ENCODE data around the gene SHROOM4. TPM values are rescaled to one million over a fixed set of nuclear protein-coding genes. Genes with fewer than 3 reads are reported as not detected.

Gene SHROOM4
- total RNA-seq, 1 donor, result 0.43 TPM

DNA sequence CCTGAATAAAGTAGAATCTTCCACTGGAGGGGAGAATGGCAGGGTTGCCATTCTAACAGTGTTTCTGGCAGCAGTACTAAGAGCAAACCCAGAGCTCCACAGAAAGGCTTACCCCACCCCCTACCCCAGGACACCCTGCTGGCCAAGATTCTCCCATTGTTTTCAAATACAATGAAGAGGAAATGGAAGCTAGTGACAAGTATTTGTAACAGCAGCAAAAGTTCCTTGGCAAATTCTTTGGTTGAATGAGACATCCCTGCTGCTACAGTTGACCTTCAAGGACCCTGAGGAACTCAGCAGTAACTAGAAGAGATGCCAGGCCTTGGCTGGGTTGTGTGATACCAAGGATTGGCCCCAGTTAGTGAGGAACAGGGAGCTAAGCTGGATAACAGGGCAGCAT, 219.2 kb downstream of the SHROOM4 start:
- no peak for DNase-seq (ENCODE audit: low read depth)

DNA sequence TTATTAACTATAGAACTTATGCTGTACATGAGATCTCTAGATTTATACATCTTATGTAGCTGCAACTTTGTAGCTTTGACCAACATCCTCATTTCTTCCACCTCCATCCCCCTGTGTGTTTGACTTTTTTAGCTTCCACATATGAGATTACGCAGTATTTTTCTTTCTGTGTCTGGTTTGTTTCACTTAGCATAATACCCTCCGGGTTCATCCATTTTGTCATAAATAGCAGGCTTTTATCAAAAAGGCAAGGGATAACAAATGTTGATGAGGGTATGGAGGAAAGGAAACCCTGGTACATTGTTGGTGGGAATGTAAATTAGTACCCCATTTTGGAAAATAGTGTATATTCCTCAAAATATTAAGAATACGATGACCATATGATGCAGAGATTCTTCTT, 227.0 kb downstream of the SHROOM4 start:
- DNase-seq (ENCODE audit: low read depth), result no peak
- H3K4me3 ChIP-seq (ENCODE audit: low read depth, low read length), result no peak overlapping the region
- TF ChIP-seq, protein P1, sequence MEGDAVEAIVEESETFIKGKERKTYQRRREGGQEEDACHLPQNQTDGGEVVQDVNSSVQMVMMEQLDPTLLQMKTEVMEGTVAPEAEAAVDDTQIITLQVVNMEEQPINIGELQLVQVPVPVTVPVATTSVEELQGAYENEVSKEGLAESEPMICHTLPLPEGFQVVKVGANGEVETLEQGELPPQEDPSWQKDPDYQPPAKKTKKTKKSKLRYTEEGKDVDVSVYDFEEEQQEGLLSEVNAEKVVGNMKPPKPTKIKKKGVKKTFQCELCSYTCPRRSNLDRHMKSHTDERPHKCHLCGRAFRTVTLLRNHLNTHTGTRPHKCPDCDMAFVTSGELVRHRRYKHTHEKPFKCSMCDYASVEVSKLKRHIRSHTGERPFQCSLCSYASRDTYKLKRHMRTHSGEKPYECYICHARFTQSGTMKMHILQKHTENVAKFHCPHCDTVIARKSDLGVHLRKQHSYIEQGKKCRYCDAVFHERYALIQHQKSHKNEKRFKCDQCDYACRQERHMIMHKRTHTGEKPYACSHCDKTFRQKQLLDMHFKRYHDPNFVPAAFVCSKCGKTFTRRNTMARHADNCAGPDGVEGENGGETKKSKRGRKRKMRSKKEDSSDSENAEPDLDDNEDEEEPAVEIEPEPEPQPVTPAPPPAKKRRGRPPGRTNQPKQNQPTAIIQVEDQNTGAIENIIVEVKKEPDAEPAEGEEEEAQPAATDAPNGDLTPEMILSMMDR (IDR thresholded peaks at IDR 0.05; ENCODE audit: insufficient read depth, low read depth, low read length), result no peak

More for the DNA sequence above, 219.2 kb downstream of the SHROOM4 start:
- TF ChIP-seq, protein P1 (IDR thresholded peaks at IDR 0.05; ENCODE audit: insufficient read depth, low read depth, low read length), result no peak
- H3K4me3 ChIP-seq (ENCODE audit: low read depth, low read length), result no peak overlapping the region

DNA sequence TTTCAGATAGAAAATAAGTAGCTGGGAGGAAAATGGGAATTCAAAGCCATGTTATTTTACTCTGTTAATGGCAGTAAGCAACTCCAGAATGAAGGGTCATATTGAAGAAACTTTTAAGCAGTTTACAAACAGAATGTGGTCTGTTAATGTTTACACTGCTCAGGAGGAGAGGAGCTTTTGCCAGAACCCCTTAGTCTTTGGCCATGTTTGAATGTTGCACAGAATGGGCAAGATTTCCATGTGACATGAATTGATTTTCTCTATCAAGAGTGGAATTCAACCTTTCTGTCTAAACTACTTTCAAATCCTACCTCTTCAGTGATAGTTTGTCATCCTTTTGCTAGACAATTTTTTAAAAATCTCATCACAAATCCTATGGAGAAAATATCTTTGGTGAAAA, 227.6 kb downstream of the SHROOM4 start:
- DNase-seq (ENCODE audit: low read depth), result no peak
- TF ChIP-seq, protein P1 (IDR thresholded peaks at IDR 0.05; ENCODE audit: insufficient read depth, low read depth, low read length), result no peak
- H3K4me3 ChIP-seq (ENCODE audit: low read depth, low read length), result no peak overlapping the region

DNA sequence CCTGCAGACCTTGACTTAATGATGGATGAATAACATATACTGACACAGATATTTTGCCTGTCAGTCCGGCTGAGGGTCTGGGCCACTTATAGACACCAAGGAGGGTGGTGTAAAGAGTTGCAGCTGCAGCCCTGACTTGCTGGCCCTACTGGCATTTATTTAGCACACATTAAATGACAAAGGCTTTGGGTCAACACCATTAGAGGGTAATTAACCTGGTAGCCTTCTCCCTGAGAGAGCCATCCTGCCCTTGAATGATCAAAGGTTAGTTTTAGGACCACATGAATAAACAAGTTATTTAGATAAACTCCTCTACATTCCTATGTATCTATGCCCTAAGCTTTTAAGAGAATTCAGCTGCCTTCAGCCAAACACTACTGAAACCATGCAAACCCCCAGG, 232.6 kb downstream of the SHROOM4 start:
- H3K4me3 ChIP-seq (ENCODE audit: low read depth, low read length), result no peak overlapping the region
- TF ChIP-seq, protein P1 (IDR thresholded peaks at IDR 0.05; ENCODE audit: insufficient read depth, low read depth, low read length), result no peak
- no peak for DNase-seq (ENCODE audit: low read depth)

DNA sequence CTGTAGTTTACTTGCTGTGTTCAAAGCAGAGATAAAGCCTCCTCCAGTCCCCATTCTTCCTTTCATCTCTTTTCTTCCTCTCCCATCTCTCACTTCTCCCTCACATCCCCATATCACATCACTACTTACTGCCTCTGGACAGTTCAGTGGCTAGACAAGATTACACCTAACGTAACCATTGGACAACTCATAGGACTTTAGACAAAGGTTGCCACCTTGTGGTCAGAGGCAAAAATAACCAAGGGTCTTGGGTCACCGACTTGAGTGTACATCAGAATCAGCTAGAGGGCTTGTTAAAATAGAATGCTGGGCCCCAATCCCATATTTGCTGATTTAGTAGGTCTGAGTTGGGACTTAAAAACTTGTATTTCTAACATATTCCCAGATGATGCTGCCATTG, 234.0 kb downstream of the SHROOM4 start:
- peak; percentile 51 for DNase-seq (ENCODE audit: low read depth)
- TF ChIP-seq, protein P1 (IDR thresholded peaks at IDR 0.05; ENCODE audit: insufficient read depth, low read depth, low read length), result peak; percentile 48
- no peak overlapping the region for H3K4me3 ChIP-seq (ENCODE audit: low read depth, low read length)

DNA sequence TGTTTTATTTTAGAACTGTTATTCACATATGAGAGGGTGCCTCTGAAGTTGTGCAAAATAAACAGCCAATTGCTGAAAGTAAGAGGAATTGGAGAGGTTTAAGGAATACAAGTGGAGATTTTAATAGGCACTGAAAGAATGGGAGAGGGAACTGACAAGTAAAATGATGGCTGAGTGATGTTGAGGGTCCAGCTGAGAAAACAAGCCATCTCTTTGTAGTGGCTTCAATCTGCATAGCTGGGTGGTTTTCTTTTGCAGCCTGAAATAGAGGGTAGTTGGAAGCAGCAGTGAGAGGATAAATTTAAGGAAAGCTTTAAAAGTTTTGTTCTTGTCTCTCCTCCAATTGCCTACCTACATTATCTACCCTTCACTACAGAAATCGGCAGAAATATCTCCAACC, 236.7 kb downstream of the SHROOM4 start:
- no peak overlapping the region for H3K4me3 ChIP-seq (ENCODE audit: low read depth, low read length)
- TF ChIP-seq, protein P1 (IDR thresholded peaks at IDR 0.05; ENCODE audit: insufficient read depth, low read depth, low read length), result no peak
- no peak for DNase-seq (ENCODE audit: low read depth)

DNA sequence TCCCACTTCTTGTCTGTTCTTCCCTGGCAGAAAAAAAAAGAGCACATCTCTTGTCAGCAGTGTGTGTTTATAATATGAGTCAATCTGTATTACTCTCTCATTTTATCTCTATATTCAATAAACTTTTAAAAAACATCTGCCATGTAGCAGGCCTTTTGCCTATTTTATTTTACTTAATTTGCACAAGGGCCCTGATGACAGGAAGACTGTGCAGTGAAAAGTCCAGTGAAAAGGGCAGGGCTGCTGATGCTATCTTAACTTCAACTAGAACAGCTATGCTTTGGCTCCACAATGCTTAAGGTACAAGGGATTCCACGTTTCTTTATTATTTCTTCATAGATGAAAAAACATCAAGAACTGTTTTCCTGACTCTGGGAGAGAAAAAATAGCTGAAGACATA, 246.4 kb downstream of the SHROOM4 start:
- TF ChIP-seq, protein P1 (IDR thresholded peaks at IDR 0.05; ENCODE audit: insufficient read depth, low read depth, low read length), result no peak
- DNase-seq (ENCODE audit: low read depth), result no peak
- H3K4me3 ChIP-seq (ENCODE audit: low read depth, low read length), result no peak overlapping the region
